Measurements from ENCODE around the gene BOC. TPM values are rescaled to one million over a fixed set of nuclear protein-coding genes. Genes with fewer than 3 reads are reported as not detected.

Gene BOC
- total and polyA plus RNA-seq, 8 donors: 6.0 to 34.8 (median 27.4) TPM

DNA sequence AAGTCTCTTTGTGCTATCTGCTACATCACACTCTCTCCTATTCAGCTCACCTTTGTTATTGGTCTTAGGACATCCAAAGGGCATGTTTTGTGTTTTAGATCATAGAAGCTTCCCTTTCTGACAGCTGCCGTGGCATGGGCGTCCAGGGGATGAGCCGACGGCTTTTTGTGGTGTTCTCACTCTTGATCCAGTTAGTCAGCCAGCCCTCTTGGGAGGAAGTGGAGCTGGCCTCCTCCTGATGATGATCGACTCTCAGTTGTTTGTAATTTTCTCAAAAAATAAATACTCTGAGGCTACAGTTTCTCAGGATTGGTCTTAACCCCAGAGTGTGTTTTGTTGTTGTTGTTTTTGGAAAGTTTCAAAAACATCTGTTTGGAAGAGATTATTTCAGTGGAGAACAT, 34.4 kb downstream of the BOC start:
- Histone ChIP-seq H3K27me3 (no peaks in the 10 kb centered on the region), H3K4me1 (no peaks in the 10 kb centered on the region), H3K27ac (no peak overlapping the region), H3K9me3 (no peaks in the 10 kb centered on the region), H3K4me3 (no peak overlapping the region), H3K36me3 (no peaks in the 10 kb centered on the region)
- intact Hi-C loops (cut with DNase I): no loop called here
- TF ChIP-seq, protein P1, sequence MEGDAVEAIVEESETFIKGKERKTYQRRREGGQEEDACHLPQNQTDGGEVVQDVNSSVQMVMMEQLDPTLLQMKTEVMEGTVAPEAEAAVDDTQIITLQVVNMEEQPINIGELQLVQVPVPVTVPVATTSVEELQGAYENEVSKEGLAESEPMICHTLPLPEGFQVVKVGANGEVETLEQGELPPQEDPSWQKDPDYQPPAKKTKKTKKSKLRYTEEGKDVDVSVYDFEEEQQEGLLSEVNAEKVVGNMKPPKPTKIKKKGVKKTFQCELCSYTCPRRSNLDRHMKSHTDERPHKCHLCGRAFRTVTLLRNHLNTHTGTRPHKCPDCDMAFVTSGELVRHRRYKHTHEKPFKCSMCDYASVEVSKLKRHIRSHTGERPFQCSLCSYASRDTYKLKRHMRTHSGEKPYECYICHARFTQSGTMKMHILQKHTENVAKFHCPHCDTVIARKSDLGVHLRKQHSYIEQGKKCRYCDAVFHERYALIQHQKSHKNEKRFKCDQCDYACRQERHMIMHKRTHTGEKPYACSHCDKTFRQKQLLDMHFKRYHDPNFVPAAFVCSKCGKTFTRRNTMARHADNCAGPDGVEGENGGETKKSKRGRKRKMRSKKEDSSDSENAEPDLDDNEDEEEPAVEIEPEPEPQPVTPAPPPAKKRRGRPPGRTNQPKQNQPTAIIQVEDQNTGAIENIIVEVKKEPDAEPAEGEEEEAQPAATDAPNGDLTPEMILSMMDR (IDR thresholded peaks at IDR 0.05): no peak
- ATAC-seq (no peak), DNase-seq (peak in 1 of 4 donors; percentile 30)

DNA sequence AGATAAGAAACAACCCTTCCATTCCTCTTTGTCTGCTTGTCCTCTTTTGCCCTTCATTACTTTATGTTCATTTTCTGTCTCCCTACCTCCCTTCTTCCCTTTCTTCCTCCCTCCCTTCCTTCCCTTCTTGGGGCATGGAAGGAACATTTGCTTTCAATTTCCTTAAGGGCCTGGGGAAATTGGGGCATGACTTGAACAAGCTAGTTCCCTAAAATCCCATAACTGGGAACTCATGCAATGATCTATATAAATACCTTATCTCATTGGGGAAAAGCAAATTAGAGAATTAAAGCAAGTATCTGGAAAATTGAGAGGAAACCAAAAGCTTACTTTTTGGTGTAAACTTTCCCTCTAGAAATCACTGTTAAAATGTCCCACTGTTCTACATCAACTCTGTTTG, 35.7 kb downstream of the BOC start:
- H3K27ac ChIP-seq: no peak overlapping the region
- no peak for ATAC-seq
- TF ChIP-seq, protein P1 (IDR thresholded peaks at IDR 0.05): no peak

DNA sequence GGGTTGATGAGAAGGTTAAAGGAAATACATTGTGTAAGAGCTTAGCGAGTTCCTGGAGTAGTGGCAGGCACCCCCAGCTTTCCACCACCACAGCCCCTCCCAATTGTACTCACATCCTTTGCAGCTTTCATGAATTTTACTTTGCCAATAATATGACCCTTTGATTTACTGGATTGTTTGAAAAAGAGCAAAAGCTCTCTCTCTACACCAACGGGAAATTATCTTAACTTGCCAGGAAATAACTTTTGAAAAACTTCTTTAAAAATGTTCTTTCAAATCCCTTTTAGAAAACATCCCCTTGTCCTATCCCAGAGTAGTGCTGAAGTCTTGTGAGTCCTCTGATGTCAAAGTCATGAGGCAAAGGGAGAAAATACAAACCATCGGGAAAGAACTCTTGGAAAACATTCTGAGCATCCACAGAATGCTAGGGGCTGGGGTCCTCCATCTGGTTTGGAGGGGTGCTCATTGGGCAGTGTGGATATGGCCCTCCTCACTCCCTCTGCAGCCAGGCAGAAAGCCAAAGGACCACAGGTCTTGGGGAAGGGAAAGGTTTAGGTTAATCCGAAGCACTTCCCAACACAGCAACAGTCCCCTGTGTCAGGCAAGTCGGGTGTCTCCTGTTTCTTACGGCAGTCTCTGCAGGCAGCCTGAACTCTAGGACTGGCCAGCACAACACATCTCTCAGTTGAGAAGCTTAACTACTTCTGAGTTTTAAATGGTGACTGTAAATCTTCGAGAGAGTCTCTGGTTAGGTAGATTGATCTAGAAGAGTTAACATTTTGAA, 36.5 kb downstream of the BOC start:
- ATAC-seq (peak; percentile 22), DNase-seq (no peak)
- no peaks in the 10 kb centered on the region for H3K27me3 ChIP-seq
- H3K36me3 ChIP-seq: no peaks in the 10 kb centered on the region
- H3K4me3 ChIP-seq: no peak overlapping the region
- intact Hi-C loops (cut with DNase I): no loop called here
- TF ChIP-seq, protein P1 (IDR thresholded peaks at IDR 0.05): no peak
- peak overlapping the region in 1 of 2 donors; percentile 55 for H3K27ac ChIP-seq
- H3K4me1 ChIP-seq: no peaks in the 10 kb centered on the region
- H3K9me3 ChIP-seq: no peaks in the 10 kb centered on the region

More for the DNA sequence above, 35.7 kb downstream of the BOC start:
- Histone ChIP-seq H3K4me3 (no peak overlapping the region), H3K9me3 (no peaks in the 10 kb centered on the region), H3K27me3 (no peaks in the 10 kb centered on the region), H3K36me3 (no peaks in the 10 kb centered on the region), H3K4me1 (no peaks in the 10 kb centered on the region)
- intact Hi-C loops (cut with DNase I): no loop called here
- no peak for DNase-seq

DNA sequence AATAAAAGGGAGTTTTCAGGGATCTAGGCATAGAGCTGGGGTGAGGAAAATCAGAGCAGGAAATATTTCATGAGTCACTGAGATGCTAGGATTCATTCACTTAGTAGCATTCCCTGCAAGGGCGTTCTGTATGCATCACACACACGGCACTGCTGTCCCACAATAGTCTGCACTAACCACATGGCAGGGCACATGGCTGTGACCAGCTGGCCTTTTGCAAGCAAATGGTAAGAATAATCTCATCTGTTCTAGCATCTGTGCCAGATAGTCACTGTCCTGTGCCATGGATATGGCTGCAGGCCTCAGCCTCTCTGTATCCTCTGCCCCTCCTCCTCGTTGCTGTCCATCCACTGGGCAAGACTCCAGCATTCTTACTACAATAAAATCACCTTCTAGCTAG, 37.8 kb downstream of the BOC start:
- no peaks in the 10 kb centered on the region for H3K36me3 ChIP-seq
- ATAC-seq (peak; percentile 51), DNase-seq (no peak)
- TF ChIP-seq, protein P1 (IDR thresholded peaks at IDR 0.05): no peak
- no peaks in the 10 kb centered on the region for H3K9me3 ChIP-seq
- H3K4me1 ChIP-seq: no peaks in the 10 kb centered on the region
- intact Hi-C loops (cut with DNase I): no loop called here
- no peak overlapping the region for H3K27ac ChIP-seq
- H3K27me3 ChIP-seq: no peaks in the 10 kb centered on the region
- no peak overlapping the region for H3K4me3 ChIP-seq

DNA sequence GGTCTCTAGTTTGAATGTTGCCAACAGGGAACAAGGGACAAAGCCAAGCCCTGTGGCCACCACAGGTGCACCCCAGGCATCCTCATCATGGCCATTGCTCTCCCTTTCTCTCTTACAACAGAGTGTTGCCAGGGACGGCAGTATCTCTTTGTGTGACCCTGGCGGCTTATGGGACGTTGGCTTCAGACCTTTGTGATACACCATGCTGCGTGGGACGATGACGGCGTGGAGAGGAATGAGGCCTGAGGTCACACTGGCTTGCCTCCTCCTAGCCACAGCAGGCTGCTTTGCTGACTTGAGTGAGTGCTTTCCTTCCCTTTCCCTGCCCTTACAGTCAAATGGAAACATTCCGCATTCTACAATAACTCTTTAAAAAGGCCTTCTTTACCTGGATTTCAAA, 38.2 kb downstream of the BOC start:
- H3K27ac ChIP-seq: no peak overlapping the region
- H3K4me1 ChIP-seq: no peaks in the 10 kb centered on the region
- TF ChIP-seq, protein P1 (IDR thresholded peaks at IDR 0.05): no peak
- intact Hi-C loops (cut with DNase I): no loop called here
- ATAC-seq: no peak
- no peak overlapping the region for H3K4me3 ChIP-seq
- H3K27me3 ChIP-seq: no peaks in the 10 kb centered on the region
- H3K9me3 ChIP-seq: no peaks in the 10 kb centered on the region
- no peak for DNase-seq
- H3K36me3 ChIP-seq: no peaks in the 10 kb centered on the region

Measured in left lung (tissue), 10 donors.